Kidney (tissue), 14 donors: ENCODE results near the gene ACP7. TPM values are rescaled to one million over a fixed set of nuclear protein-coding genes. Genes with fewer than 3 reads are reported as not detected.
"Not testable (repeated sequence)": the region's sequence is repeated elsewhere in the genome, so short reads cannot be mapped to it uniquely, and the experiment has no call there.

Source experiments
- DNase-seq, 5 donors: peaks; one replicate each; pipeline ENCODE4 v3.0.0-alpha.2; 2013 to 2020
- FAIRE-seq: peaks from 2 replicates; lab custom pipeline; 2012; peaks lifted over from hg19 to GRCh38; lab: Jason Lieb, UNC
- H3K27ac ChIP-seq, 2 donors: one replicate each; pipeline ENCODE4 v1.7.0; 2013; ENCODE audit warnings: low read depth in 2 of 2, low read length in 2 of 2, inconsistent platforms in 1 of 2
- H3K27me3 ChIP-seq: one replicate; pipeline ENCODE4 v1.7.1; 2013; ENCODE audit warnings: low read length, inconsistent platforms; ENCODE audit not compliant: control insufficient read depth, insufficient read depth
- H3K36me3 ChIP-seq, 3 donors: one replicate each; pipeline versions ENCODE4 v1.7.0 to v1.7.1; 2013; ENCODE audit warnings: low read length in 3 of 3, control low read depth in 1 of 3, inconsistent platforms in 1 of 3; ENCODE audit not compliant: insufficient read depth in 3 of 3, control insufficient read depth in 2 of 3
- H3K4me1 ChIP-seq, 3 donors: one replicate each; pipeline versions ENCODE4 v1.7.0 to v1.7.1; 2013; ENCODE audit warnings: low read length in 3 of 3, inconsistent platforms in 1 of 3, low read depth in 1 of 3; ENCODE audit not compliant: control insufficient read depth in 2 of 3, insufficient read depth in 2 of 3
- H3K4me3 ChIP-seq, 3 donors: one replicate each; pipeline versions ENCODE4 v1.7.0 to v1.8.1; 2013; ENCODE audit warnings: low read length in 3 of 3, control low read depth in 1 of 3, inconsistent platforms in 1 of 3
- H3K9ac ChIP-seq, 3 donors: one replicate each; pipeline versions ENCODE4 v1.7.0 to v1.7.1; 2013; ENCODE audit warnings: low read length in 3 of 3, control low read depth in 1 of 3, inconsistent platforms in 1 of 3
- H3K9me3 ChIP-seq, 3 donors: one replicate each; pipeline versions ENCODE4 v1.7.0 to v1.7.1; 2013; ENCODE audit warnings: low read length in 3 of 3, control low read depth in 1 of 3, inconsistent platforms in 1 of 3; ENCODE audit not compliant: control insufficient read depth in 2 of 3, insufficient read depth in 1 of 3
- intact Hi-C: fragments of 100-400 bp; cut with DNase I; formaldehyde crosslinking; loops from one replicate; pipeline ENCODE4 v1.11.1; 2022
- polyA plus RNA-seq: library from polyadenylated mRNA; stranded (reverse); fragments of 350-450 nt; fragmentation: Illumina TruSeq; extraction: RNeasy Lipid Tissue Mini Kit (QIAGEN cat#74804); gene quantifications from one replicate; pipeline ENCODE4 v1.2.3, GENCODE V29; 2014; ENCODE audit warnings: low read depth, low replicate concordance; ENCODE audit not compliant: insufficient read depth
- total RNA-seq: library from RNA; stranded (reverse); fragmentation: NEBNext Ultra II Directional; extraction: Animal tissue kit (Norgen Biotek cat#: 25700); gene quantifications from one replicate; pipeline ENCODE4 v1.2.1, GENCODE V29; 2021
- TF ChIP-seq, protein P1 (sequence below): IDR thresholded peaks from 3 replicates; pipeline ENCODE4 v1.5.1; 2012; ENCODE audit warnings: mild to moderate bottlenecking, moderate library complexity, borderline replicate concordance; ENCODE audit not compliant: insufficient read depth; ENCODE audit errors: extremely low read depth
- donor health status: control.
- donor health status: control.
- donor health status: control.
- donor health status: control.
- donor health status: control.
- donor health status: DM: yes; HTN: yes; CAD: no.
- donor health status: Normal renal cell carcinoma (clear cell type).

Gene ACP7
- total and polyA plus RNA-seq, 2 donors from 2014 or later = 0.13 TPM; not detected in 1

GRCh38 chr19:39067104-39067503, 17.1 kb upstream of the ACP7 start:
- FAIRE-seq (no peak), DNase-seq (no peak)
- Histone ChIP-seq H3K27ac (no peak overlapping the region), H3K4me1 (no peaks in the 10 kb centered on the region), H3K9me3 (no peaks in the 10 kb centered on the region), H3K27me3 (no peaks in the 10 kb centered on the region), H3K36me3 (no peaks in the 10 kb centered on the region), H3K9ac (no peak overlapping the region), H3K4me3 (no peak overlapping the region)
- TF ChIP-seq, protein P1, sequence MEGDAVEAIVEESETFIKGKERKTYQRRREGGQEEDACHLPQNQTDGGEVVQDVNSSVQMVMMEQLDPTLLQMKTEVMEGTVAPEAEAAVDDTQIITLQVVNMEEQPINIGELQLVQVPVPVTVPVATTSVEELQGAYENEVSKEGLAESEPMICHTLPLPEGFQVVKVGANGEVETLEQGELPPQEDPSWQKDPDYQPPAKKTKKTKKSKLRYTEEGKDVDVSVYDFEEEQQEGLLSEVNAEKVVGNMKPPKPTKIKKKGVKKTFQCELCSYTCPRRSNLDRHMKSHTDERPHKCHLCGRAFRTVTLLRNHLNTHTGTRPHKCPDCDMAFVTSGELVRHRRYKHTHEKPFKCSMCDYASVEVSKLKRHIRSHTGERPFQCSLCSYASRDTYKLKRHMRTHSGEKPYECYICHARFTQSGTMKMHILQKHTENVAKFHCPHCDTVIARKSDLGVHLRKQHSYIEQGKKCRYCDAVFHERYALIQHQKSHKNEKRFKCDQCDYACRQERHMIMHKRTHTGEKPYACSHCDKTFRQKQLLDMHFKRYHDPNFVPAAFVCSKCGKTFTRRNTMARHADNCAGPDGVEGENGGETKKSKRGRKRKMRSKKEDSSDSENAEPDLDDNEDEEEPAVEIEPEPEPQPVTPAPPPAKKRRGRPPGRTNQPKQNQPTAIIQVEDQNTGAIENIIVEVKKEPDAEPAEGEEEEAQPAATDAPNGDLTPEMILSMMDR = no peak
- intact Hi-C loops = no loop called here

- H3K4me1 ChIP-seq, DNase-seq, H3K9ac ChIP-seq, intact Hi-C loops, H3K9me3 ChIP-seq, FAIRE-seq, H3K27ac ChIP-seq, H3K27me3 ChIP-seq, H3K4me3 ChIP-seq, H3K36me3 ChIP-seq: not testable (repeated sequence)
These were observed 15.9 kb upstream of the ACP7 start for GRCh38 chr19:39068259-39068658.

DNA sequence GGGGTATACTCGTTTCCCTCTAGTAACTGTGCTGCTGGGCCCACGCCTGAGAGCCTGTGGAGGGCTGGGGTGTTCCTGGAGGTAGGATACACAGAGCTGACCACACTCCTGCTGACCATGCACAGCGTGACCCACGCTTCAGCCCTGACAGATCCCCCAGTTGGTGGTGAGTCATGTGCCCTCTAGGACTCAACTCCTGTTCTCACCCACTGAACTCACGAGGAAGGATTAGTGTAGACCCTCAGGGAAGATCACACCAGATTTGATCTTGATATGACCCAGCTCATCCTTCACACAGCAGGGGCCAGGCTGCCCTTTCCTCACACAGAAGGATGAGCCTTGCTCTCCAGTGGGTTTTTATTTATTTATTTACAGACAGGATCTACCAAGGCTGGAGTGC, 13.3 kb upstream of the ACP7 start:
- no peaks in the 10 kb centered on the region for H3K4me1 ChIP-seq
- DNase-seq = no peak
- H3K9me3 ChIP-seq = no peaks in the 10 kb centered on the region
- no peak for FAIRE-seq
- H3K9ac ChIP-seq = no peak overlapping the region
- no peaks in the 10 kb centered on the region for H3K36me3 ChIP-seq
- intact Hi-C loops = no loop called here
- no peaks in the 10 kb centered on the region for H3K27me3 ChIP-seq
- TF ChIP-seq, protein P1 = no peak
- no peak overlapping the region for H3K4me3 ChIP-seq
- H3K27ac ChIP-seq = no peak overlapping the region

- H3K9me3 ChIP-seq = no peaks in the 10 kb centered on the region
- H3K36me3 ChIP-seq = no peaks in the 10 kb centered on the region
- DNase-seq (no peak), FAIRE-seq (no peak)
- no peaks in the 10 kb centered on the region for H3K27me3 ChIP-seq
- H3K9ac ChIP-seq = no peak overlapping the region
- no peak overlapping the region for H3K4me3 ChIP-seq
- intact Hi-C loops = no loop called here
- TF ChIP-seq, protein P1 = no peak
- H3K4me1 ChIP-seq = no peaks in the 10 kb centered on the region
- H3K27ac ChIP-seq = no peak overlapping the region
These were observed 9.9 kb upstream of the ACP7 start for GRCh38 chr19:39074205-39074692.
